Stimulated activated memory B cell treated with anti-CD40 and anti-IgM and Interleukin-4, amounts not matched to agents 10 μg/mL and 1 μg/mL and 100 μg/mL, for 72 hours (primary cell): ENCODE results near the gene PCBD2.
A peak's percentile ranks its signal among the peaks of the same experiment; 100 is the strongest.
"Not testable (repeated sequence)": the region's sequence is repeated elsewhere in the genome, so short reads cannot be mapped to it uniquely, and the experiment has no call there.

Source experiments
- ATAC-seq: fragments of 150-1000 bp; cut with Tn5 transposase; 2 replicates; pipeline ENCODE4 v1.10.0; 2021
- H3K27ac Mint-ChIP-seq: one replicate; pipeline ENCODE4 v1.8.0; 2022; ENCODE audit warnings: mild to moderate bottlenecking, mixed read lengths
- H3K27me3 Mint-ChIP-seq: one replicate; pipeline ENCODE4 v1.8.0; 2022; ENCODE audit warnings: mixed read lengths
- H3K36me3 Mint-ChIP-seq: one replicate; pipeline ENCODE4 v1.8.0; 2022; ENCODE audit warnings: mixed read lengths
- H3K4me1 Mint-ChIP-seq: one replicate; pipeline ENCODE4 v1.8.0; 2022; ENCODE audit warnings: mixed read lengths
- H3K4me3 Mint-ChIP-seq: one replicate; pipeline ENCODE4 v1.8.0; 2022; ENCODE audit warnings: mild to moderate bottlenecking, moderate library complexity, mixed read lengths
- H3K9me3 Mint-ChIP-seq: one replicate; pipeline ENCODE4 v1.8.0; 2022; ENCODE audit warnings: mixed read lengths

The PCBD2 gene

GRCh38 chr5:134967607-134968006 is 62.7 kb downstream of the PCBD2 start, which contains the start of gene CATSPER3:
Gene CATSPER3, plus strand, starts transcription at chr5:134967907. Its CDS starts 85 bp downstream, at chr5:134967992.
- no peak within 1 kb of the TSS for H3K27ac Mint-ChIP-seq
- no peak for ATAC-seq

DNA sequence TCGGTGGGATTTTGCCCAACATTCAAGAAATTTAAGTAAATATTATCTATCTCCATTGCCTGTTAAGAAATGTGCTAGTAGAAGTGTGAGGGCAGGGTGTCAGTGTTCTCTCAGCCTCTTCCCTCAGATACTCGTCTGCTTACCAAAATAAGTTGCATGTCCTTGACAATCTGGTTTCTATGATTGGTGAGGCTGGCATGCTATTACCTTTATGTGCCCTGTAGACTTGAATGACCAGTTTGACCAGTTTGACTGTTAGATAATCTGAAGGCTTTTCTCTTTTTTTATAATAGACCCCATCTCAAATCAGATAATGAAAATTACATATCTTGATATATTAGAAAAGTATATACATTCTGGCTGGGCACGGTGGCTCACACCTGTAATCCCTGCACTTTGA is 63.1 kb downstream of the PCBD2 start:
- peaks cover 58% of the 10 kb centered on the region for H3K36me3 Mint-ChIP-seq
- H3K4me1 Mint-ChIP-seq: no peaks in the 10 kb centered on the region
- no peak overlapping the region for H3K27ac Mint-ChIP-seq
- H3K9me3 Mint-ChIP-seq: no peaks in the 10 kb centered on the region
- ATAC-seq: no peak
- no peaks in the 10 kb centered on the region for H3K27me3 Mint-ChIP-seq
- no peak overlapping the region for H3K4me3 Mint-ChIP-seq

More at GRCh38 chr5:134967607-134968006, 62.7 kb downstream of the PCBD2 start, which contains the start of gene CATSPER3:
- Mint-ChIP-seq H3K4me1 (no peaks in the 10 kb centered on the region), H3K9me3 (no peaks in the 10 kb centered on the region), H3K36me3 (peaks cover 53% of the 10 kb centered on the region), H3K27me3 (no peaks in the 10 kb centered on the region), H3K4me3 (no peak within 1 kb of the TSS)

DNA sequence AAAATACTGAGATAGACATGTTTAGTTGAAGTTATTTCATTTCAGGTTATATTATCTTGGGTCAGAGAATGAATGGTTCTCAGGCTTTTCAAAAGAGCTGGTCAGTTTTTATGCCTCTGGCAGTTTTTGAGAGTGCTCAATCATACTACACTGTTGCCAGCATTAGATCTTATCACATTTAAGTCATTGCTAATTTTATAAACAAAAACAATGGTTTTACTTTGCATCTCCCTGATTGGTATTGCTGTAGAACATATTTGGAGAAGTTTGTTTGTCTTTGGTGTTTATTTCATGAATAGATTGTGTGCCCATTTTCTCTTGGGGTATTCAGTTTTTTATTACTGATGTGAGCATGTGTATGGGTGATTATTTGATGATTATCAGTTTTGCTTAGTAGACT is 64.2 kb downstream of the PCBD2 start:
- Mint-ChIP-seq H3K27ac (no peak overlapping the region), H3K9me3 (no peaks in the 10 kb centered on the region), H3K4me1 (no peaks in the 10 kb centered on the region), H3K27me3 (no peaks in the 10 kb centered on the region), H3K4me3 (no peak overlapping the region), H3K36me3 (peaks cover 63% of the 10 kb centered on the region)
- no peak for ATAC-seq

GRCh38 chr5:134975078-134975715 is 70.3 kb downstream of the PCBD2 start:
- Mint-ChIP-seq H3K36me3 (peaks cover 65% of the 10 kb centered on the region), H3K27me3 (no peaks in the 10 kb centered on the region), H3K9me3 (peaks cover 19% of the 10 kb centered on the region), H3K4me3 (no peak overlapping the region), H3K27ac (no peak overlapping the region), H3K4me1 (no peaks in the 10 kb centered on the region)
- no peak for ATAC-seq

DNA sequence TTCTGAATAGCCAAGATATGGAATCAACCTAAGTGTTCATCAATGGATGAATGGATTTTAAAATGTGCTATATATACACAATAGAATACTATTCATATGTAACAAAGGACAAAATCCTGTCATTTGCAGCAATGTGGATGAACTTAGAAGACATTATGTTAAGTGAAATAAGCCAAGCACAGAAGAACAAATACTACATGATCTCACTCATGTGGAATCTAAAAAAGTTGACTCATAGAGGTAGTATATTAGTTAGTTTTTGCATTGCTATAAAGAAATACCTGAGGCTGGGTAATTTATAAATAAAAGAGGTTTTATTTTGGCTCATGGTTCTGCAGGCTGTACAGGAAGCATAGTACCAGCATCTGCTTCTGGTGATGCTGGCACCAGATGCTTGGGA is 70.9 kb downstream of the PCBD2 start:
- H3K4me3 Mint-ChIP-seq: no peak overlapping the region

GRCh38 chr5:134976841-134977240 is 71.9 kb downstream of the PCBD2 start:
- peaks cover 30% of the 10 kb centered on the region for H3K9me3 Mint-ChIP-seq
- H3K36me3 Mint-ChIP-seq: peaks cover 73% of the 10 kb centered on the region

More for the DNA sequence above, 70.9 kb downstream of the PCBD2 start:
- no peak overlapping the region for H3K27ac Mint-ChIP-seq
- H3K9me3 Mint-ChIP-seq: peaks cover 22% of the 10 kb centered on the region
- H3K27me3 Mint-ChIP-seq: peaks cover 6% of the 10 kb centered on the region
- ATAC-seq: no peak
- no peaks in the 10 kb centered on the region for H3K4me1 Mint-ChIP-seq
- peaks cover 71% of the 10 kb centered on the region for H3K36me3 Mint-ChIP-seq

DNA sequence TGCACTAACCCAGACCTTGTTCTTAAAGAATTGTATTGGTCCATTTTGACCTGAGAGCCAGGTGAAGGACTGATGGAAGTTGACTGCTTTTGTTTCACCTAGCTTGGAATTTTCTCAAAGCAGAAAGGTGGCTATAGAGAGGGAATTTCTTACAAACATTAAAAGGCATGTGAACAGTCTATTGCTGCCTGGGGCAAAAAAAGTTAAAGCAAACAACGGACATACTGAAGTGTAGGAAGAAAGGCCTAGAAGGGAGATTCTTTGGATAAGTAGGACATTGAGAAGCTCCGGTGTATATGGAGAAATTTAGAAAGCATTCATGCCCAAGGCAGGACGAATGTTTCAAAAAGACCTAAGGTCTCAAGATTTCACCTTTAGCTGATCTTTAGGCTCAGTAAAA is 74.5 kb downstream of the PCBD2 start:
- Mint-ChIP-seq H3K4me3 (no peak overlapping the region), H3K9me3 (peaks cover 49% of the 10 kb centered on the region), H3K27me3 (peaks cover 20% of the 10 kb centered on the region), H3K27ac (no peak overlapping the region), H3K4me1 (no peaks in the 10 kb centered on the region), H3K36me3 (peaks cover 67% of the 10 kb centered on the region)
- no peak for ATAC-seq

More at GRCh38 chr5:134976841-134977240, 71.9 kb downstream of the PCBD2 start:
- Mint-ChIP-seq H3K4me1 (no peaks in the 10 kb centered on the region), H3K27me3 (peaks cover 16% of the 10 kb centered on the region), H3K27ac (no peak overlapping the region), H3K4me3 (no peak overlapping the region)
- no peak for ATAC-seq

- Mint-ChIP-seq H3K4me1 (no peaks in the 10 kb centered on the region), H3K27ac (no peak overlapping the region), H3K36me3 (peaks cover 46% of the 10 kb centered on the region), H3K27me3 (peaks cover 20% of the 10 kb centered on the region), H3K4me3 (no peak overlapping the region), H3K9me3 (peaks cover 43% of the 10 kb centered on the region)
- no peak for ATAC-seq
These were observed 77.3 kb downstream of the PCBD2 start for GRCh38 chr5:134982230-134982629.

DNA sequence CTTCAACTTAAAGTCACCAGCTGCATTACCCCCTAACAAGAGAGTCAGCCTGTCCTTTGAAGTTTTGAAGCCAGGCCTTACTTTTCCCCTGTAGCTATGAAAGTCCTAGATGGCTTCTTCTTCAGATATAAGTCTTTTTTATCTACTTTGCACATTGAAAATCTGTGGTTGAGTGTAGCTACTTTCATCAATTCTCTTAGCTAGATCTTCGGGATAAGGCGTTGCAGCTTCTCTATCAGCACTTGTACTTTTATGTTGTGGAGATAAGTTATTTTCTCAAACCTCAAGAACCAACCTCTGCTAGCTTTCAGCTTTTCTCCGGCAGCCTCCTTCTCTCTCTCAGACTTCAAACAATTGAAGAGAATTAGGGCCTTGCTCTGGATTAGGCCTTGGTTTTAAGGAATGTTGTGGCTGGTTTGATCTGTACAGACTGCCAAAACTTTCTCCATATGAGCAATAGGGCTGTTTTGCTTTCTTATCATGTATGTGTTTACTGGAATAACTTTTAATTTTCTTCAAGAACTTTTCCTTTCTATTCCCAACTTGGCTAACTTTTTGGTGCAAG is 84.4 kb downstream of the PCBD2 start:
- Mint-ChIP-seq H3K27ac (no peak overlapping the region), H3K4me3 (no peak overlapping the region), H3K36me3 (no peaks in the 10 kb centered on the region), H3K27me3 (no peaks in the 10 kb centered on the region), H3K9me3 (no peaks in the 10 kb centered on the region), H3K4me1 (peaks cover 7% of the 10 kb centered on the region)
- ATAC-seq: no peak

GRCh38 chr5:134990183-134990582 is 85.3 kb downstream of the PCBD2 start:
- H3K4me3 Mint-ChIP-seq, H3K27ac Mint-ChIP-seq, H3K36me3 Mint-ChIP-seq, H3K9me3 Mint-ChIP-seq, H3K27me3 Mint-ChIP-seq, ATAC-seq: not testable (repeated sequence)
- peaks cover 16% of the 10 kb centered on the region for H3K4me1 Mint-ChIP-seq

DNA sequence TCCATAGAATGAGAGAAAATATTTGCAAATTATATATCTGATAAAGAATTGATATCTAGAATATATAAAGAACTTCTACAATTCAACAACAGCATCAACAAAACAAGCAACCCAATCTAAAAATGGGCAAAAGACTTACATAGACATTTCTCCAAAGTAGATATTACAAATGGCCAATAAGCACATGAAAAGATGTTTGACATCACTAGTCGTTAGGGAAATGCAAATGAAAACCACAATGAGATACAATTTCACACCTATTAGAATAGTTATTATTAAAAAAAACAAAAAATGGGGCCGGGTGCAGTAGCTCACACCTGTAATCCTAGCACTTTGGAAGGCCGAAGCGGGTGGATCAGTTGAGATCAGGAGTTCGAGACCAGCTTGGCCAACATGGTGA is 87.2 kb downstream of the PCBD2 start:
- ATAC-seq: no peak
- Mint-ChIP-seq H3K4me3 (no peak overlapping the region), H3K36me3 (no peaks in the 10 kb centered on the region), H3K27me3 (no peaks in the 10 kb centered on the region), H3K4me1 (peaks cover 20% of the 10 kb centered on the region), H3K9me3 (no peaks in the 10 kb centered on the region), H3K27ac (no peak overlapping the region)

DNA sequence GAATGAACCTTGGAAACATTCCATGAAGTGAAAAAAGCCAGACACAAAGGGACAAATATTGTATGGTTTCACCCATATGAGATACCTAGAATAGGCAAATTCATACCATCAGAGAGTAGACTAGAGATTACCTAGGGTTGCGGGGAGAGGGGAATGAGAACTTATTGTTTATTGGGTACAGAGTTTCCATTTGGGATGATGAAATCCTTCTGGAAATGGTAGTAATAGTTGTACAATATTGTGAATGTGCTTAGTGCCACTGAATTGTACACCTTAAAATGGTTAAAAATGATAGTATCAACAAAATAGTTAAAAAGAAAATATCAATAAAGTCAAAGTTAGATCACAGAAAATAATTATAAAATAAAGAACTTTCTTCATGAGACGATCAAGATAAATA is 88.2 kb downstream of the PCBD2 start:
- H3K27me3 Mint-ChIP-seq: no peaks in the 10 kb centered on the region
- H3K27ac Mint-ChIP-seq: no peak overlapping the region
- H3K4me1 Mint-ChIP-seq: peaks cover 20% of the 10 kb centered on the region
- no peaks in the 10 kb centered on the region for H3K36me3 Mint-ChIP-seq
- no peaks in the 10 kb centered on the region for H3K9me3 Mint-ChIP-seq
- ATAC-seq: no peak
- no peak overlapping the region for H3K4me3 Mint-ChIP-seq

DNA sequence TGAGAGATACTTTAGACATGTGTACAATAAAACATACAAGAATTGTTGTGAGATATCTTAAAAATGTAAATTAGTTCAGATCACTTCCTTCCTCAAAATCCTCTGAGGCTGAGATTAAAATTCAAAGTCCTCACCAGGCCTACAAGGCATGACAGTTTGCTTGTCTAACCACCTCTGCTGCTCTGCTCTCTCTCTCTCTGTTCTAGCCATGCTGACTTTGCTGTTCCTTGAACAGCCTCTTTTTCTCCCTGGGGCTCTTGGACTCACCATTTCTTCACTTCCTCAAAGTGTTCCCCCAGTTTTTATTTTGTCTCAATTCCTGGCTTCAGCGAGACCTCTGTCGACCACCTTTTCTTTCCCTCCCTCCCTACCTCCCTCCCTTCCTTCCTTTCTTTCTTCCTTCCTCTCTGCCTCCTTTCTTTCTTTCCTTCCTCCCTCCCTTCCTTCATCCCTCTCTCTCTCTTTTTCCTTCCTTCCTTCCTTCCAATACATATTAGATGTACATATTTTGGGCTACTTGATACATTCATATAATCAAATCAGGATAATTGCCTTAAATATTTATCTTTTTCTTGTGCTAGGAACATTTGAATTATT is 89.7 kb downstream of the PCBD2 start:
- Mint-ChIP-seq H3K9me3 (no peaks in the 10 kb centered on the region), H3K4me3 (no peak overlapping the region), H3K4me1 (peaks cover 20% of the 10 kb centered on the region), H3K27ac (peak overlapping the region; percentile 62), H3K27me3 (no peaks in the 10 kb centered on the region), H3K36me3 (no peaks in the 10 kb centered on the region)
- ATAC-seq: peak; percentile 76

GRCh38 chr5:134995850-134996402 is 91.0 kb downstream of the PCBD2 start:
- H3K27ac Mint-ChIP-seq: no peak overlapping the region
- H3K4me1 Mint-ChIP-seq: peaks cover 20% of the 10 kb centered on the region
- no peaks in the 10 kb centered on the region for H3K27me3 Mint-ChIP-seq
- no peaks in the 10 kb centered on the region for H3K36me3 Mint-ChIP-seq
- H3K9me3 Mint-ChIP-seq: no peaks in the 10 kb centered on the region
- ATAC-seq: no peak
- H3K4me3 Mint-ChIP-seq: no peak overlapping the region

DNA sequence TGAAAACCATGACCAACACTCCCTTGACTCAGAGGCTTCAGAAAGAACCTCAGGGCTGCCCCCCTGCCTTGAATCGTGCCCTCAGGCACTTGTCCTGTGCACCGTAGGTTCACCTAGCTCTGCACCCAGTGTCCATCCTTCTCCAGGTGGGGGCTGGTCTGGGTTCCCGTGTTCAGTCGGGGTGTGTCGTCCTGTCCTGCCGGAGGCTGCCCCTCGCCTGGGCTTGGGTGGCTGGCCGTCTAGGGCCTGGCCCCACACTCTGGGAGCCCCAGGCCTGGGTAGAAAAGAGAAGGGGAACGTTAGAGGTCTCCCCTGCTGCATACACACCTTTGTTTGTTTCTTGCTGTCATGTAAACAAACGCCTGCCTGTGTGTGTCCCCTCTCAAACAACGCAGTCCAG is 92.1 kb downstream of the PCBD2 start:
- no peaks in the 10 kb centered on the region for H3K9me3 Mint-ChIP-seq
- H3K4me3 Mint-ChIP-seq: no peak overlapping the region
- H3K27ac Mint-ChIP-seq: no peak overlapping the region
- peaks cover 20% of the 10 kb centered on the region for H3K4me1 Mint-ChIP-seq
- no peaks in the 10 kb centered on the region for H3K36me3 Mint-ChIP-seq
- ATAC-seq: no peak
- no peaks in the 10 kb centered on the region for H3K27me3 Mint-ChIP-seq

GRCh38 chr5:134998068-134998467 is 93.1 kb downstream of the PCBD2 start:
- H3K27ac Mint-ChIP-seq, H3K4me3 Mint-ChIP-seq, H3K9me3 Mint-ChIP-seq, H3K36me3 Mint-ChIP-seq, H3K27me3 Mint-ChIP-seq, ATAC-seq: not testable (repeated sequence)
- peaks cover 20% of the 10 kb centered on the region for H3K4me1 Mint-ChIP-seq
